IMR-90 (cell line): ENCODE results near the gene GSE1. TPM values are rescaled to one million over a fixed set of nuclear protein-coding genes. Genes with fewer than 3 reads are reported as not detected.

Experiments used
- ATAC-seq: fragments of 200-7000 bp; cut with Tn5 transposase; 2 replicates; pipeline ENCODE4 v1.9.1; 2020; ENCODE audit warnings: low read depth, mild to moderate bottlenecking, moderate library complexity
- BruUV-seq: library from RNA; stranded (reverse); fragments of 400-500 nt; replicated peaks from 2 replicates; lab custom pipeline; 2021; lab: Mats Ljungman, UMichigan
- CTCF ChIA-PET: fragments of 300-600 bp; formaldehyde crosslinking; extraction: SDS; loops from one replicate; lab custom pipeline; 2021; ENCODE audit warnings: antibody characterized with exemption; lab: Yijun Ruan, JAX
- POLR2A ChIA-PET: fragments of 300-600 bp; sonication (Branson Sonifier 250); formaldehyde crosslinking; loops from one replicate; lab custom pipeline; 2022; ENCODE audit warnings: antibody characterized with exemption; ENCODE audit not compliant: unreplicated experiment; lab: Charles Lee
- DNase-seq: peaks from one replicate; pipeline ENCODE4 v3.0.0; 2013
- H2AFZ ChIP-seq: replicated peaks from 2 replicates; pipeline ENCODE3; 2013; ENCODE audit warnings: low read length, mild to moderate bottlenecking; ENCODE audit not compliant: poor library complexity
- H2AK5ac ChIP-seq: 2 replicates; pipeline ENCODE4 v1.6.1; 2013; ENCODE audit warnings: low read depth, low read length, inconsistent platforms
- H2AK9ac ChIP-seq: replicated peaks from 2 replicates; pipeline ENCODE3; 2013; ENCODE audit warnings: mild to moderate bottlenecking, low read depth, low read length, moderate library complexity; ENCODE audit not compliant: poor library complexity
- H2BK120ac ChIP-seq: 2 replicates; pipeline ENCODE4 v1.6.1; 2013; ENCODE audit warnings: low read depth, low read length, inconsistent platforms
- H2BK15ac ChIP-seq: 3 replicates; pipeline ENCODE4 v1.6.1; 2013; ENCODE audit warnings: low read depth, low read length, inconsistent platforms
- H2BK20ac ChIP-seq: 2 replicates; pipeline ENCODE4 v1.6.1; 2013; ENCODE audit warnings: low read depth, mild to moderate bottlenecking, inconsistent platforms, low read length, moderate library complexity
- H2BK5ac ChIP-seq: 2 replicates; pipeline ENCODE4 v1.6.1; 2013; ENCODE audit warnings: mild to moderate bottlenecking, low read depth, low read length, inconsistent platforms; ENCODE audit not compliant: poor library complexity, severe bottlenecking
- H3K14ac ChIP-seq: replicated peaks from 2 replicates; pipeline ENCODE4 v1.6.1; 2013; ENCODE audit warnings: low read depth, low read length, inconsistent platforms
- H3K18ac ChIP-seq: 2 replicates; pipeline ENCODE4 v1.6.1; 2013; ENCODE audit warnings: low read depth, low read length, control low read depth
- H3K23ac ChIP-seq: 2 replicates; pipeline ENCODE4 v1.6.1; 2013; ENCODE audit warnings: low read depth, low read length, inconsistent platforms
- H3K27ac ChIP-seq: 2 replicates; pipeline ENCODE4 v1.5.1; 2013; ENCODE audit warnings: mild to moderate bottlenecking, control low read depth, low read length; ENCODE audit not compliant: insufficient read depth
- H3K27me3 ChIP-seq: 2 replicates; pipeline ENCODE4 v1.6.1; 2013; ENCODE audit warnings: low read length; ENCODE audit not compliant: control insufficient read depth, insufficient read depth
- H3K36me3 ChIP-seq: 2 replicates; pipeline ENCODE4 v1.6.1; 2013; ENCODE audit warnings: low read length, mixed read lengths; ENCODE audit not compliant: control insufficient read depth, insufficient read depth
- H3K4ac ChIP-seq: 2 replicates; pipeline ENCODE4 v1.6.1; 2013; ENCODE audit warnings: low read depth, low read length, inconsistent platforms
- H3K4me1 ChIP-seq: 2 replicates; pipeline ENCODE4 v1.6.1; 2013; ENCODE audit warnings: low read length, mixed read lengths; ENCODE audit not compliant: control insufficient read depth, insufficient read depth
- H3K4me2 ChIP-seq: 2 replicates; pipeline ENCODE4 v1.6.1; 2013; ENCODE audit warnings: low read depth, mild to moderate bottlenecking, control low read depth, low read length, moderate library complexity
- H3K4me3 ChIP-seq: 2 replicates; pipeline ENCODE4 v1.5.1; 2013; ENCODE audit warnings: low read depth, mild to moderate bottlenecking, control low read depth, low read length, moderate library complexity; ENCODE audit not compliant: insufficient read depth
- H3K56ac ChIP-seq: 2 replicates; pipeline ENCODE4 v1.6.1; 2013; ENCODE audit warnings: low read length, inconsistent platforms; ENCODE audit not compliant: insufficient read depth; ENCODE audit errors: extremely low read depth
- H3K79me1 ChIP-seq, 2 experiments: 2 replicates each; pipeline ENCODE4 v1.6.1; 2013; ENCODE audit warnings: low read length in 2 of 2, inconsistent platforms in 1 of 2, low read depth in 1 of 2
- H3K9ac ChIP-seq: 2 replicates; pipeline ENCODE4 v1.6.1; 2013; ENCODE audit warnings: low read depth, low read length, control low read depth
- H3K9me1 ChIP-seq: 2 replicates; pipeline ENCODE4 v1.6.1; 2013; ENCODE audit warnings: low read length, inconsistent platforms; ENCODE audit not compliant: insufficient read depth
- H3K9me3 ChIP-seq: 2 replicates; pipeline ENCODE4 v1.6.1; 2013; ENCODE audit warnings: low read length; ENCODE audit not compliant: control insufficient read depth, insufficient read depth
- H4K20me1 ChIP-seq: 2 replicates; pipeline ENCODE4 v1.6.1; 2013; ENCODE audit warnings: low read length, inconsistent platforms; ENCODE audit not compliant: insufficient read depth
- H4K5ac ChIP-seq: 2 replicates; pipeline ENCODE4 v1.6.1; 2013; ENCODE audit warnings: mild to moderate bottlenecking, low read depth, low read length, control low read depth
- H4K8ac ChIP-seq, 2 experiments: 2 replicates each; pipeline ENCODE4 v1.6.1; 2013; ENCODE audit warnings: low read depth in 2 of 2, low read length in 2 of 2, control low read depth in 1 of 2, inconsistent platforms in 1 of 2
- H4K91ac ChIP-seq: 2 replicates; pipeline ENCODE4 v1.6.1; 2013; ENCODE audit warnings: low read depth, low read length, inconsistent platforms; ENCODE audit not compliant: insufficient read depth
- CEBPB ChIP-seq: IDR thresholded peaks from 2 replicates; pipeline ENCODE4 v1.6.1; 2012; ENCODE audit warnings: low read depth, low read length, improper control_type of control experiment
- CHD1 ChIP-seq: IDR thresholded peaks from 2 replicates; pipeline ENCODE4 v1.6.1; 2012; ENCODE audit warnings: low read depth, low read length, improper control_type of control experiment
- CTCF ChIP-seq: conservative IDR thresholded peaks from 2 replicates; pipeline ENCODE4 v1.5.1; 2012; ENCODE audit warnings: mild to moderate bottlenecking, low read depth, low read length, improper control_type of control experiment
- FOS ChIP-seq: fragments of 150-350 bp; IDR thresholded peaks from 2 replicates; pipeline ENCODE4 v1.6.1; 2016; ENCODE audit warnings: low read depth, low read length
- MAFK ChIP-seq: IDR thresholded peaks from 2 replicates; pipeline ENCODE4 v1.6.1; 2012; ENCODE audit warnings: low read depth, low read length, improper control_type of control experiment
- MAZ ChIP-seq: IDR thresholded peaks from 2 replicates; pipeline ENCODE4 v1.6.1; 2012; ENCODE audit warnings: low read depth, mild to moderate bottlenecking, low read length, improper control_type of control experiment, moderate library complexity, borderline replicate concordance
- NFE2L2 ChIP-seq: fragments of 150-350 bp; IDR thresholded peaks from 2 replicates; pipeline ENCODE4 v1.6.1; 2016; ENCODE audit warnings: low read depth, mild to moderate bottlenecking, low read length
- RFX5 ChIP-seq: IDR thresholded peaks from 2 replicates; pipeline ENCODE4 v1.8.0; 2012; ENCODE audit warnings: low read depth, mild to moderate bottlenecking, low read length, moderate library complexity
- SMC3 ChIP-seq: fragments of 150-350 bp; IDR thresholded peaks from 2 replicates; pipeline ENCODE4 v1.6.1; 2016; ENCODE audit warnings: low read depth, mild to moderate bottlenecking, antibody characterized with exemption, low read length, moderate library complexity
- WGBS, 2 experiments: methylation state at CpG; one replicate each; pipeline versions ENCODE4 v1.1.5 to v1.1.7; 2013; ENCODE audit warnings: missing lambda C conversion rate in 2 of 2; ENCODE audit not compliant: insufficient read length in 1 of 2; ENCODE audit errors: extremely low coverage in 2 of 2; 5-methylcytosine and 5-hydroxymethylcytosine counted together
- dilution Hi-C: fragments of 300-500 bp; cut with HindIII; formaldehyde crosslinking; loops from one replicate; pipeline ENCODE4 v1.14.3; 2018; ENCODE audit warnings: low sequenced_read_pairs; ENCODE audit not compliant: unreplicated experiment
- in situ Hi-C: fragments of 300-500 bp; cut with MboI; formaldehyde crosslinking; loops from 3 replicates; pipeline ENCODE4 v1.14.3; 2019; ENCODE audit warnings: low sequenced_read_pairs, inconsistent platforms, mixed read lengths
- intact Hi-C: fragments of 100-400 bp; cut with micrococcal nuclease; formaldehyde crosslinking; loops from 2 replicates; pipeline ENCODE4 v1.10.0; 2022
- polyA plus RNA-seq, 3 experiments: library from polyadenylated mRNA; depleted of rRNA; stranded (reverse); fragments of >200 nt; gene quantifications; 2 replicates each; pipeline ENCODE4 v1.2.3, GENCODE V29; 2012; ENCODE audit warnings: low replicate concordance in 1 of 3
- total RNA-seq: library from RNA; depleted of rRNA; stranded (reverse); fragments of >200 nt; gene quantifications from 2 replicates; pipeline ENCODE4 v1.2.3, GENCODE V29; 2012

Gene GSE1
- total and polyA plus RNA-seq, 2 of the 4 experiments (the other 2 are of a cell fraction) = 14.9 to 25.5 TPM

DNA sequence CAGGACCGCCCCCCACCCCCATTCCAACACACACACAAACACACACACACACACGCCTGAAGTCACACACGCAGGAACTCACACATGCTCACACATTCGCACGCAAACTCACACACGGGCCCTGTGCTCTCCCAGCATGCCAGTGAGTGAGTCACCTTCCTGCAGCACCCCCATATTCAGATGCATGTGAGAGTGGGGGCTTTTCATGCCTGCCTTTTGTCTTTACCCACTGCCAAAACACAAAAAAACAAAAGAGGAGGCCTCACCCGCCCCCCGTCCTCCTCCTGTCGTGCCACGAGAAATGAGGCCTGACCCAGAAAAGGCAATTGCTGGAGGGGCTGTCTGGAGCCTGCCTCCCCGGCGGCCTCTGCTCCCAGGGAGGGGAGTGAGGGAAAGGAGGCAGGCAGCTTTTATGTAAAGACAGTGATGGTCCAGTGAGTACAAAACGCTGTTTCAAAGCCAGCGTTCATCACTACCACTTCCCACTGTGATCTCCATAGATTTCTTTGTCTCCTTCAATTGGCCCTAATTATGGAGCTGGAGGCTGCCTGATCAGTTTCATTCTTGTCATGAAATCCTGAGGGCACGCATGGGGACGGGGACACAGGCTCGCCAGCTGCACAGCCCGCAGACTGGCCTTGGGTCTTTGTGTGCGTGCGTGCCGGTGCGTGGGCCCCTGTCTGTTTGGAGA is 29.5 kb upstream of the GSE1 start (continued):
- no peak for TF ChIP-seq MAFK
- TF ChIP-seq RFX5 = no peak

DNA sequence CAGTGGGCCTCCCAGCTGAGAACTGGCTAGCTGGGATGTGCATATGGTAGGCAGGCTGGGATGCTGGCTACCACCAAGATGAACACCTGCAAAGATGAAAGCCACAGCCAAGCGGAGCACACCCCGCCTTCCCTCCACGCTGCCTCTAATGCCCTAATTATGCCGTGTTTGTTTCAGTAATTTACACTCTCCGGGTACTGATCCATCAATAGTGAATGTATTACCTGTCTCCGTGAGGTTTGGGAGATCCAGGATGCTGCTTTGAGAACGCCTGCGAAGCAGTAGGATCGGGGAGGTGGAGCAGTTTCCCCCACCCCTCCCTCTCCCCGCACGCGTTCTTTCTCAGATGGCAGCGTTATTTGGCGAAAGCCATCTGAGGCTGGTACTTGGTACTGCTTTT is 28.9 kb upstream of the GSE1 start:
- peaks cover 10% of the 10 kb centered on the region; the same call in 1 of the 2 replicates for H3K9me1 ChIP-seq
- no peak overlapping the region for H3K14ac ChIP-seq
- peak overlapping the region; percentile 89 for H3K4ac ChIP-seq
- DNase-seq (no peak), ATAC-seq (no peak)
- H2BK15ac ChIP-seq = no peak overlapping the region
- ChIA-PET POLR2A (no interaction called here), CTCF (interaction anchor here (1.2 kb wide), 1 partner anchor 253 kb away, joined by 3 read pairs; no protein-coding TSS in a partner anchor)
- peak overlapping the region; percentile 5; the same call in 1 of the 2 replicates for H2BK20ac ChIP-seq
- H3K23ac ChIP-seq = no peak overlapping the region
- intact Hi-C loops = no loop called here
- no peak overlapping the region for H4K91ac ChIP-seq
- H4K20me1 ChIP-seq = peaks cover 53% of the 10 kb centered on the region
- TF ChIP-seq SMC3 (no peak), NFE2L2 (no peak), FOS (no peak), CTCF (no peak), MAZ (no peak), CEBPB (no peak), CHD1 (no peak), RFX5 (no peak)
- no peak overlapping the region for H3K56ac ChIP-seq
- peak overlapping the region; percentile 65 to 78; a peak in 2 of 4 replicates for H4K8ac ChIP-seq
- H3K18ac ChIP-seq = no peak overlapping the region; the same call in 1 of the 2 replicates
- no peak overlapping the region for H2AFZ ChIP-seq
- no peak overlapping the region for H3K4me3 ChIP-seq
- in situ Hi-C loops = no loop called here
- no peaks in the 10 kb centered on the region for H3K9me3 ChIP-seq
- WGBS, 2 experiments = 84% methylated on average over 8 of the region's 14 CpGs; no CpG with 5 or more reads in 1 of the 2 experiments
- BruUV-seq = no TSS peak
- peaks cover 26 to 84% of the 10 kb centered on the region in 2 experiments for H3K79me1 ChIP-seq
- peak overlapping the region; percentile 71; the same call in 1 of the 2 replicates for H4K5ac ChIP-seq
- H3K27ac ChIP-seq = peak overlapping the region; percentile 81
- H2AK5ac ChIP-seq = peak overlapping the region; percentile 21; the same call in 1 of the 2 replicates
- H2BK120ac ChIP-seq = peak overlapping the region; percentile 55
- no peak overlapping the region; the same call in 1 of the 2 replicates for H3K4me2 ChIP-seq
- H3K27me3 ChIP-seq = no peaks in the 10 kb centered on the region
- no peak overlapping the region for H2BK5ac ChIP-seq
- dilution Hi-C loops = no loop called here
- no peaks in the 10 kb centered on the region for H3K36me3 ChIP-seq
- peak overlapping the region; percentile 59 for H2AK9ac ChIP-seq
- H3K9ac ChIP-seq = 0 out of 2 replicates have a peak overlapping the region, but pooled peaks have one; percentile 34
- peaks cover 47% of the 10 kb centered on the region for H3K4me1 ChIP-seq
